GM19099 (cell line): ENCODE measurements around the gene ACAA1.

Experiments
- POLR2A ChIP-seq: IDR thresholded peaks from 3 replicates; pipeline ENCODE4 v1.6.1; 2011; ENCODE audit warnings: low read depth; ENCODE audit not compliant: insufficient read length; ENCODE audit errors: extremely low read depth

Gene ACAA1

DNA sequence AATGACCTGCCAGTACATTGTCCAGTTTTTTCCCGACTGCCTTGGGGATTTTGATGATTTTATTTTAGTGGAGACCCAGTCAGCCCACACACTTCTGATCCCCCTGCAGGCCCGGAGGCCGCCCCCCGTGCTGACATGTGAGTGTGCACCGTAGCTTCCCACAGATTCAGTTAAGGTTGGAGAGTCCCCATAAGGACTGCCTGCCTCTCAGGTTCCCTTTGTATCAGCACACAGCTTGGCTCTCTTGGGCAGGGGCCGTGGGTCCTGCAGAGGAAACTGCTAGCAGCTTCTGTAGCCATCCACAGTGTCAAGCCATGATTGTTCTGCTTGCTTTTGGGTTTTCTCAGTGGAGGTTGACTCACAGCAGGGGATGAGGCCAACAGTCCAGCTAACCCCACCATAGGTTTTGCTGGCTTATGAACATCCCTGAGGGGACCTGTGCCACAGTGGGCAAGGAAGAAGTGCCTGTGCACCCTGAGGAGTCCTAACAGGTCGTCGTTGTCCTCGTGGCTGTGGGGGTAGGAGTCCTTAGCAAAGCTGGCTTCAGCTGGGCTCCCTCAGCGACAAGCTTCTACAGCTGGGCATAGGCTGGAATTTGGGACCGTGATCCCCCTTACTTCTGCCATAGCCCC is 51.5 kb downstream of the ACAA1 start:
- no peak for TF ChIP-seq POLR2A

DNA sequence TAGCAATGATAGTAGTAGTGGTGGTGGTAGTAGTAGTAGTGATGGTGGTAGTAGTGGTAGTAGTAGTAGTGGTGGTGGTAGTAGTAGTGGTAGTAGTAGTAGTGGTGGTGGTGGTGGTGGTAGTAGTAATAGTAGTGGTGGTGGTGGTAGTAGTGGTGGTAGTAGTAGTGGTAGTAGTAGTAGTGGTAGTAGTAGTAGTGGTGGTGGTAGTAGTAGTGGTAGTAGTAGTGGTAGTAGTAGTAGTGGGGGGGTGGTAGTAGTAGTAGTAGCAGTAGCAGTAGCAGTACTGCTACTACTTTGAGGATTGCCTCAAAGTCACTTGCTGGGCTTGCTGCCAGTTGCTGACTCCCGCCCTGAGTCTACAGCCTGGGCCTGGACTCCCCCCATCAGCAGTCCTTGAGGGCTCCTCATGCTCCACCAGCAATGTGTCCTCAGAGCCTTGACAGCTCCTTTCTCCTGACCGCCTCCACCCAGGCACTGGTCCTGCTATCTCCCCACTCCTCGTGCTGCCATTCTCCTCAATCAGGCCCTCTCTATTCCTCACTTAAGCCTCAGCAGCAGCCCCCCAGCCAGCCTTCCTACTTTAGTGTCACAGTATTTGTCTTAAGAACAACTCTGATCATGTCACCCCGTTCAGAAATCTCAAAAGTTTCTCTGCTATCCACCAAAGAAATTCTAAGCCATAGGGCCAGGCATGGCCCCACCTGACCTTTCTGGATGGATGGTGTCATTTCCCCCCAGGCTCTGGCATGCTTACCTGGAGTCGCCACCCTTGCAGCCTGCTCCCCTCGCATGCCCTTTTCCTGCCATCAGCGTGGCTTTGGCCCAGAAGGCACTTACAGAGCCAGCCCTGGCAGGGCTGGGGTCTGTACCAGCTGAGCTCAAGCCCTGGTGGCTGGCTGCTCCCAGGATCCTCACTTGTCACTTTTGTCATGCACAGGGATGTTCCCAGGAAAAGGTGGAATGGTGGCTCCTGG is 52.3 kb downstream of the ACAA1 start:
- TF ChIP-seq POLR2A: no peak

DNA sequence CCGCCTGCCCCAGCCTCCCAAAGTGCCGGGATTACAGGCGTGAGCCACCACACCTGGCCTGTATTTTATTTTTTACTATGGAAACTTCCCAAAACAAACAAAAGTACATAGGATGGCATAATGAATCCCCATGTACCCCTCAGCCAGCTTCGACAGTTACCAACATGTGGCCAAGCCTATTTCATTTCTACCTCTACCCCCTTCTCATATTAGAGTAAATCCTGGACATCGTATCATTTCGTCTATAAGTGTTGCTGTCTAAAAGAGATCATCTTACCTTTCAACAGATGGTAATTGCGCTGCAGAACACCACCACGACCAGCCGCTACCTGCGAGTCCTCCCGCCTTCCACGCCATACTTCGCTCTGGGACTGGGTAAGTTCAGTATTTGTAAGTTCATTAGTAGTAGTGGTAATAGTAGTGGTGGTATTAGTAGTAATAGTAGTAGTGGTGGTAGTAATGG is 53.0 kb downstream of the ACAA1 start:
- no peak for TF ChIP-seq POLR2A
